ENCODE data around the gene LRRC3. TPM values are rescaled to one million over a fixed set of nuclear protein-coding genes. Genes with fewer than 3 reads are reported as not detected.
A peak's percentile ranks its signal among the peaks of the same experiment; 100 is the strongest.
"Not testable (repeated sequence)": the region's sequence is repeated elsewhere in the genome, so short reads cannot be mapped to it uniquely, and the experiment has no call there.

LRRC3 gene
- polyA plus RNA-seq, 1 experiment, result 0.59 TPM

DNA sequence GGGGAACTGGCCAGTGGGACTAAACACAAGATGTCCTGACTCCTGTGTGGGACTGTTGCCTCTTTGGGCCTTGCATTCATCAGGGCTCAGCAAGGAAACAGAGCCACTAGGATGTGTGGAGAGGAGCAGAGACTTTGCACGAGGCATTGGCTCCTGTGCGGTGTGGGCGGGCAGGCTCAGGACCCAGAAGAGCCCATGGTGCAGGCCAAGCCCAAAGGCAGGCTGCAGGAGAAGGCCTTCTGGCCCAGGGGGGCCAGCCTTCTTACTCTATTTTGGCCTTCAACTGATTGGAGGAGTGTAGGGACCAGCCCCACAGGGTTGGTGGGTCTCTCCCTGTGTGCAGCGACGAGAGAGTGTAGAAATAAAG, 23.5 kb downstream of the LRRC3 start:
- ChIA-PET CTCF (interaction anchor here (0.7 to 1.2 kb wide), 2 partner anchors 11 to 31 kb away, joined by 3 read pairs; no protein-coding TSS in a partner anchor), POLR2A (no interaction called here)
- TF ChIP-seq, protein P1, sequence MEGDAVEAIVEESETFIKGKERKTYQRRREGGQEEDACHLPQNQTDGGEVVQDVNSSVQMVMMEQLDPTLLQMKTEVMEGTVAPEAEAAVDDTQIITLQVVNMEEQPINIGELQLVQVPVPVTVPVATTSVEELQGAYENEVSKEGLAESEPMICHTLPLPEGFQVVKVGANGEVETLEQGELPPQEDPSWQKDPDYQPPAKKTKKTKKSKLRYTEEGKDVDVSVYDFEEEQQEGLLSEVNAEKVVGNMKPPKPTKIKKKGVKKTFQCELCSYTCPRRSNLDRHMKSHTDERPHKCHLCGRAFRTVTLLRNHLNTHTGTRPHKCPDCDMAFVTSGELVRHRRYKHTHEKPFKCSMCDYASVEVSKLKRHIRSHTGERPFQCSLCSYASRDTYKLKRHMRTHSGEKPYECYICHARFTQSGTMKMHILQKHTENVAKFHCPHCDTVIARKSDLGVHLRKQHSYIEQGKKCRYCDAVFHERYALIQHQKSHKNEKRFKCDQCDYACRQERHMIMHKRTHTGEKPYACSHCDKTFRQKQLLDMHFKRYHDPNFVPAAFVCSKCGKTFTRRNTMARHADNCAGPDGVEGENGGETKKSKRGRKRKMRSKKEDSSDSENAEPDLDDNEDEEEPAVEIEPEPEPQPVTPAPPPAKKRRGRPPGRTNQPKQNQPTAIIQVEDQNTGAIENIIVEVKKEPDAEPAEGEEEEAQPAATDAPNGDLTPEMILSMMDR (IDR thresholded peaks at IDR 0.05; ENCODE audit: insufficient read depth, low read depth, low read length), result no peak
- Histone ChIP-seq H3K4me3 (ENCODE audit: low read depth, low read length) (no peak overlapping the region), H3K27me3 (ENCODE audit: control insufficient read depth, insufficient read depth, low read length) (peaks cover 4% of the 10 kb centered on the region; the same call in 1 of the 2 replicates), H3K36me3 (ENCODE audit: control insufficient read depth, insufficient read depth, low read length) (no peaks in the 10 kb centered on the region)
- no peak for DNase-seq (ENCODE audit: low read depth)

DNA sequence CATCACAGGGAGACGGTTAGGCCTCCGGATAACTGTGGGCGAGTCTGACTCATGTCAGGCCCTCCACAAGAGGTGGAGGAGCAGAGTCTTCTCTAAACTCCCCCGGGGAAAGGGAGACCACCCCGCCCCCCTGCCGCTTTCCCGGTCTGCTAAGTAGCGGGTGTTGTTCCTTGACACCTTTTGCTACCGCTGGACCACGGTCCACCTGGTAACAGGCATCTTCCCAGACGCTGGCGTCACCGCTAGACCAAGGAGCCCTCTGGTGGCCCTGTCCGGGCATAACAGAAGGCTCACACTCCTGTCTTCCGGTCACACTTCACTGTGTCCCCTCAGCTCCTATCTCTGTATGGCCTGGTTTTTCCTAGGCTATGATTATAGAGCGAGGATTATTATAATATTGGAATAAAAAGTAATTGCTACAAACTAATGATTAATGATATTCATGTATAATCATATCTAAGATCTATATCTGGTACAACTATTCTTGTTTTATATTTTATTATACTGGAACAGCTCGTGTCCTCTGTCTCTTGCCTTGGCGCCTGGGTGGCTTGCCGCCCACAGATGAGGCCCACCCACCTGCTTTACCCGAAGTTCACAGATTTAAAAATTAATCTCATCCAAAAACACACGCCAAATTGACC, 24.4 kb downstream of the LRRC3 start:
- POLR2A ChIA-PET; H3K27me3 ChIP-seq (ENCODE audit: control insufficient read depth, insufficient read depth, low read length); DNase-seq (ENCODE audit: low read depth); H3K4me3 ChIP-seq (ENCODE audit: low read depth, low read length); H3K36me3 ChIP-seq (ENCODE audit: control insufficient read depth, insufficient read depth, low read length): not testable (repeated sequence)
- CTCF ChIA-PET, result interaction anchor here (0.7 to 1.4 kb wide), 6 partner anchors 10 to 23 kb away, joined by 3 to 5 read pairs (median 4); no protein-coding TSS in a partner anchor
- TF ChIP-seq, protein P1 (IDR thresholded peaks at IDR 0.05; ENCODE audit: insufficient read depth, low read depth, low read length), result peak; percentile 51

DNA sequence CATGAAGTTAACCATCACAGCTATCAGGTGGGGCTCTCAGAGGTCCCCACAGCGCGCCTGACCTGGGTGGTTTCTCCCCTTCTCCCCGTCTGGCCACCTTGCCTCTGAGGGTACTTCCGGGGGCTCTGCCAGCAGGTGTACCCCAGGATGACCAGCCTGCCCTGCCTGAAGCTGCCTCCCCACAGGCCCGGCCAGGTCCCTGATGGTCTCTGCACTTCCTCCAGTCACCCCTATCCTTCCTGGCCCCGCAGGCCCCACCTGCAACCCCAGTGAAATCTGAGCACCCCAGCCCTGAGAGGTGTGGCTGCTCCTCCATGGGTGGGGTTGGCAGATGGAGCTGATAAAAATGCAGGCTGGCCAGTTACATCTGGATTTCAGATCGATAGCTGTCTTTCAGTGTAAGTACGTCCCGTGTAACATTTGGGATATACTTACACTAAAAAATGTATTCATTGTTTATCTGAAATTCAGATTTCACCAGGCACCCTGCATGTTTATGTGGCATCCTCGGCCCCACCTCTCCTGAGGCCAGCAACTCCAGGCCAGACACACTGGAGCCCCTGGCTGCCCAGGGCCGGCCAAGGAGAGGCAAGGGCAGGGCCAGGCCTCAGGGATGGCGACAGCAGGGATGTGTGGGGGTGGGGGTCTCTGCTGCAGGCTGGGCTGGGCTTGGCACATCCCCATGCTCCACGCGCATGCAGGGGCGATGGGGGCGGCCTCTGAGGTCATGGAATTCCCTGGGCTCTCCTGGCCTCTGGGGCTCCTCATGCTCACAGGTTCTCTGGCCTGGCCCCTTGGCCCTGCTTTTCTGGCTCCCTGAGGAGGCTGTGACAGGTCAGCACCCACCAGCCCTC, 25.1 kb downstream of the LRRC3 start:
- ChIA-PET POLR2A (no interaction called here), CTCF (interaction anchor here (0.7 to 1.4 kb wide), 6 partner anchors 9 to 24 kb away, joined by 3 to 5 read pairs (median 4); no protein-coding TSS in a partner anchor)
- peaks cover 4% of the 10 kb centered on the region; the same call in 1 of the 2 replicates for H3K27me3 ChIP-seq (ENCODE audit: control insufficient read depth, insufficient read depth, low read length)
- TF ChIP-seq, protein P1 (IDR thresholded peaks at IDR 0.05; ENCODE audit: insufficient read depth, low read depth, low read length), result no peak
- DNase-seq (ENCODE audit: low read depth), result no peak
- no peaks in the 10 kb centered on the region for H3K36me3 ChIP-seq (ENCODE audit: control insufficient read depth, insufficient read depth, low read length)
- H3K4me3 ChIP-seq (ENCODE audit: low read depth, low read length), result no peak overlapping the region

DNA sequence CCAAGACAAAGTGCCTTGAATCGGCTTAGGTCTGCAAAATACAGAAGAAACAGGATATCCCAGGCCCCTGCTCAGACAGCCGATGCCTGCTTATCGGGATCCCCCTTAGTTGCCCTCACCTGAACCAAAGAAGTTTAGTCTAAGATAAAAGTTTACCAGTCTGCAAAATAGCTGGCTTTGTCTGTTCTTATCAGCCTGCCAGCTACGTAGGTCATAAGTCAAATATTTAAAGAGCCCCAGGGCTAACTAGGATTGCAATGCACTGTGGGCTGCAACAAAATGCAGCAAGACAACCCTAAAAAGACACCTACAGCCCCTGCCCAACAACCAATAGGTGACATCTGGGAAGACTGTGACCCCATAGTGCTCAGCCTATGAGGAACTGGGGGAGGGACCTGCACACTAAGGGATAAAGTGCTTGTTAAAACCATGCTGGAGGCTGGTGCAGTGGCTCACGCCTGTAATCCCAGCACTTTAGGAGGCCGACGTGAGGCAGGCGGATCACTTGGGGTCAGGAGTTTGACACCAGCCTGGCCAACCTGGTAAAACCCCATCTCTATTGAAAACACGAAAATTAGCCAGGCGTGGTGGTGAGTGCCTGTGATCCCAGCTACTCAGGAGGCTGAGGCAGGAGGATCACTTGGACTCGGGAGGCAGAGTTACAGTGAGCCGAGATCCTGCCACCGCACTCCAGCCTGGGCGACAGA, 27.4 kb downstream of the LRRC3 start:
- Histone ChIP-seq H3K27me3 (ENCODE audit: control insufficient read depth, insufficient read depth, low read length) (no peaks in the 10 kb centered on the region; the same call in 1 of the 2 replicates), H3K4me3 (ENCODE audit: low read depth, low read length) (no peak overlapping the region), H3K36me3 (ENCODE audit: control insufficient read depth, insufficient read depth, low read length) (no peaks in the 10 kb centered on the region)
- TF ChIP-seq, protein P1 (IDR thresholded peaks at IDR 0.05; ENCODE audit: insufficient read depth, low read depth, low read length), result no peak
- ChIA-PET CTCF (interaction anchor here (1.1 to 1.4 kb wide), 2 partner anchors 18 to 310 kb away, joined by 3 read pairs; no protein-coding TSS in a partner anchor), POLR2A (no interaction called here)
- DNase-seq (ENCODE audit: low read depth), result no peak
